ENCODE measurements around the gene FOXO4.

Gene FOXO4

DNA sequence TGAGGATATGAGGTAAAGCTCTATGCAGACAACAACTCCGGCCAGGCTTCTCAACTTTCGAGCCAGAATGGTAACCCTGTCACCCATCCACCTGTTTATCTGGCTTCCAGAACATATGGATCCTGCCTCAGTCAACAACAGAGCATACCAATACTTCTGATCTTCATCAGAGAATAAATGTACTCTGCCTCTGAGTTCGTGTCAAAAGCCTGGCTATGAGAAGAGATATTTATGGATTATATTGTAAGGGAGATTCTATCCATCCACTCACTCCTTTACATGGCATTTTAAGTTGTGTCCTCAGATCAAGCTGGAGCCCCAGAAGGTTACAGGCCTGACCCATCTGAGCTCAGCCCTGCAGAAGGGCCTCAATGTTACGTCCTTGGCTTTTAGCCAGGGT, 9.8 kb upstream of the FOXO4 start:
- H3K4me1 ChIP-seq (ENCODE audit: insufficient read depth, low read length): no peaks in the 10 kb centered on the region
- no peak overlapping the region for H3K9ac ChIP-seq (ENCODE audit: low read depth, low read length)
- no peaks in the 10 kb centered on the region for H3K36me3 ChIP-seq (ENCODE audit: insufficient read depth, low read length)

DNA sequence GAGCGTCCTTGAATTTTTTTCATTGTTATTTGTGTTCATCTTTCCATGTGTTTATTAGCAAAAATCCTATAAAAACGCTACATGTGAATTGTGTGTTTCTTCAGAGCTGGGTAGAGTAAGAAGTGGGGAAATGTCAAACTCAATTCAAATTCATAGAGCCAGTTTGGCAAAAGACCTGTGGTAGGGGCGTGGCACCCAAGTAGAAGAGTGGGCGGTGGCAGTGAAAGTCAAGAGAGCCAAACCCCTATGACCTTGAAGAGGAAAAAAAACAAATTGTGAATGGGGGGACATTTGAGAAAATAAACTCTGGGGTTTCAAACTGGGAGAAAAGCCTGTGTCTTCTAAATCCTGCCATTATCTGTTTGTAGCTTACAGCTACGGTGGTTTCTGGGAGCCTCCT, 4.4 kb upstream of the FOXO4 start:
- Histone ChIP-seq H3K9me3 (ENCODE audit: control insufficient read depth, insufficient read depth, low read length) (no peaks in the 10 kb centered on the region), H3K4me1 (ENCODE audit: insufficient read depth, low read length) (no peaks in the 10 kb centered on the region), H3K9ac (ENCODE audit: low read depth, low read length) (no peak overlapping the region), H3K36me3 (ENCODE audit: insufficient read depth, low read length) (no peaks in the 10 kb centered on the region)

More for the DNA sequence above, 9.8 kb upstream of the FOXO4 start:
- H3K9me3 ChIP-seq (ENCODE audit: control insufficient read depth, insufficient read depth, low read length): no peaks in the 10 kb centered on the region

DNA sequence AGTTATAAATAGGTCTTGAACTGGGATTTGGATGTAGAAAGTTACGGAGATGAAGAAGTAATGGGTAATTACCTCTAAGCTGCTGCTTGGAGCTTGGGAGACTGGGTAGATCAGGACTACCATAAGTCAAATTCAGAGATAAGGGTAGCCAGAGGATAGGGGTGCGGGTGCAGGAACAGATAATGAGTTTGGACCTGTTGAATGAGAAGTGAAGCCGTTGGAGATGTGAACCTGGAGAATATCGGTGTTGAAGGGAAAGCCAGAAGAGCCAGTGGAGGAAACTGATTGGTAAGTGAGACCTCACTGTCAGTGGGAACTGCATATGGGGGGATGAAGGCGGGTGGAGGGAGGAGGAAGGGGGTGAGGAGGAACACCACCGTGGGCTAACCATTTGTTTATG, 618 bp upstream of the FOXO4 start:
- H3K9ac ChIP-seq (ENCODE audit: low read depth, low read length): peak overlapping the region; percentile 72
- H3K9me3 ChIP-seq (ENCODE audit: control insufficient read depth, insufficient read depth, low read length): no peaks in the 10 kb centered on the region
- no peaks in the 10 kb centered on the region for H3K36me3 ChIP-seq (ENCODE audit: insufficient read depth, low read length)
- peaks cover 16% of the 10 kb centered on the region for H3K4me1 ChIP-seq (ENCODE audit: insufficient read depth, low read length)

DNA sequence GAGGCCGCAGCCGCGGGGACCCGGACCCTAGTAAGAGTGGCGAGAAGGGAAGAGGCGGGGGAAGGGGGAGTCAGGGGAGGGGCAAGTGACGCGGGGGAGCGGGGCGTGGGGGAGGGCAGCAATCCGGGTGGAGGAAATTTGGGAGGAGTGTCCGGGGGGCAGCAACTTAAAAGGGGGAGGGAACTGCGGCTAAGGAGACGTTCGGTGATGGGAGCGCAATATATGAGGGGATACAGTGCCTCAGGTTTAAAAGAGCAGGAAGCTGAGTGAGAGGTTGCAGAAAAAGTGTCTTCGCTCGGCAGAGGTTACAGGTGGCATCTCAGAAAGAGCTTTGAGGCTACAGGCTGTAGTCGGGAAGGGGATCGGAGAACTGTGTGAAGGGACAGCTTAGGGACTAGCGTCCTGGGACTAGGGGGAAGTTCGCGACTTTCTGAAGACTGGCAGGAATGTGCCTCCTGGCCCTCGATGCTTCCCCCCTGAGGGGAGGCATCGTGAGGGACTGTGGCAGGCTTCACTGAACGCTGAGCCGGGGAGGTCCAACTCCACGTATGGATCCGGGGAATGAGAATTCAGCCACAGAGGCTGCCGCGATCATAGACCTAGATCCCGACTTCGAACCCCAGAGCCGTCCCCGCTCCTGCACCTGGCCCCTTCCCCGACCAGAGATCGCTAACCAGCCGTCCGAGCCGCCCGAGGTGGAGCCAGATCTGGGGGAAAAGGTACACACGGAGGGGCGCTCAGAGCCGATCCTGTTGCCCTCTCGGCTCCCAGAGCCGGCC, 519 bp downstream of the FOXO4 start:
- H3K9ac ChIP-seq (ENCODE audit: low read depth, low read length): peak overlapping the region; percentile 60
- H3K36me3 ChIP-seq (ENCODE audit: insufficient read depth, low read length): no peaks in the 10 kb centered on the region

DNA sequence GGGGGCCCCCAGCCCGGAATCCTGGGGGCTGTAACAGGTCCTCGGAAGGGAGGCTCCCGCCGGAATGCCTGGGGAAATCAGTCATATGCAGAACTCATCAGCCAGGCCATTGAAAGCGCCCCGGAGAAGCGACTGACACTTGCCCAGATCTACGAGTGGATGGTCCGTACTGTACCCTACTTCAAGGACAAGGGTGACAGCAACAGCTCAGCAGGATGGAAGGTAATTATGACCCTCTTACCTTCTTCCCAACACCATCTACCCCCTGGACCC, 1.0 kb downstream of the FOXO4 start:
- Histone ChIP-seq H3K36me3 (ENCODE audit: insufficient read depth, low read length) (no peaks in the 10 kb centered on the region), H3K9ac (ENCODE audit: low read depth, low read length) (peak overlapping the region; percentile 60), H3K4me1 (ENCODE audit: insufficient read depth, low read length) (peaks cover 25% of the 10 kb centered on the region), H3K9me3 (ENCODE audit: control insufficient read depth, insufficient read depth, low read length) (no peaks in the 10 kb centered on the region)

More for the DNA sequence above, 519 bp downstream of the FOXO4 start:
- H3K4me1 ChIP-seq (ENCODE audit: insufficient read depth, low read length): peaks cover 20% of the 10 kb centered on the region
- no peaks in the 10 kb centered on the region for H3K9me3 ChIP-seq (ENCODE audit: control insufficient read depth, insufficient read depth, low read length)

DNA sequence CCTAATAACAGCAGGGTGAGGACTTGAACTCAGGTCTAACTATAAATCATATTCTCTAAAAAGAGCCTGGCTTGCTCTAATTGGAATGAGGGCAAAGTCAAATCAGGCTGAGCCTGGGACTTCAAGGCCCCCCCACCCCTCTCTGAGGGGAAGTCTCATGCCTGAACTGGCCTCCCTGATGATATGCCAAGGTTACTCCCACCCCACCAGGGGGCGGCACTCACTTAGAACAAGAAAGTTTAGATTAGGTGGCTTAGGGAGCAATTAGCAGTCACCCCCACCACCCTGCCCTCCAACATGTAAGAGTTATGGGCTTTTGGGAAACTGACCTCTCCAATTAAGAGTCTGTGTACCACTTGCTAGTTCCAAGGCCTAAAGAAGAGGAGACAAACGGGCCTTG, 2.7 kb downstream of the FOXO4 start:
- H3K4me1 ChIP-seq (ENCODE audit: insufficient read depth, low read length): peaks cover 36% of the 10 kb centered on the region
- no peaks in the 10 kb centered on the region for H3K36me3 ChIP-seq (ENCODE audit: insufficient read depth, low read length)
- no peak overlapping the region for H3K9ac ChIP-seq (ENCODE audit: low read depth, low read length)
- no peaks in the 10 kb centered on the region for H3K9me3 ChIP-seq (ENCODE audit: control insufficient read depth, insufficient read depth, low read length)

DNA sequence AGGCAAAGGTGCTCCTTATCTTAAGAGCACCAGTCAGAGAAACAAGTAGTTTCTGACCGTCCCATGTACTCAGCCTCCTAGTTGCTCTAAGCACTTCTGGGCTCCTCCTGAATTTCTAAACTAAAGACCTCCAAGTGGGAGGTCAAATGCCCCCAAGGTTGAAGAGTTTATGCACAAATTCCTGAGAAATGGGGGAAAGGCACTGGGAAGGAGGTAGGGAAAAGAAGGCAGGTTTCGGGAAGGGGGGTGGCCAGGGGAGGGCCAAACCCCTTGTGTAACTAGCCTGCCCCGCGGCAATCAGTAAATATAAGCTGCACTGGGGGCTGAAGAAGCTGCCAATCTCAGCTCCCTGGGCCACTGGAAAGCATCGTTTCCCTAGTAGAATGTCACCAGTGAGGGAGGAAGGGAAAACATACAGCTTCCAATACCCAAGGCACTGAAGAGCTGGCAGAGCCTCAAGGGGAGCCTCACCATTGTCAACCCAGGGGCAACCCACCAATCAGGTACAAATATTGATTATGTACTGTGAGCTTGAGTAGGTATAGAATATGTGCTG, 3.4 kb downstream of the FOXO4 start:
- Histone ChIP-seq H3K4me1 (ENCODE audit: insufficient read depth, low read length) (peaks cover 37% of the 10 kb centered on the region), H3K36me3 (ENCODE audit: insufficient read depth, low read length) (no peaks in the 10 kb centered on the region), H3K9me3 (ENCODE audit: control insufficient read depth, insufficient read depth, low read length) (no peaks in the 10 kb centered on the region), H3K9ac (ENCODE audit: low read depth, low read length) (peak overlapping the region; percentile 22; the same call in 1 of the 2 replicates)

DNA sequence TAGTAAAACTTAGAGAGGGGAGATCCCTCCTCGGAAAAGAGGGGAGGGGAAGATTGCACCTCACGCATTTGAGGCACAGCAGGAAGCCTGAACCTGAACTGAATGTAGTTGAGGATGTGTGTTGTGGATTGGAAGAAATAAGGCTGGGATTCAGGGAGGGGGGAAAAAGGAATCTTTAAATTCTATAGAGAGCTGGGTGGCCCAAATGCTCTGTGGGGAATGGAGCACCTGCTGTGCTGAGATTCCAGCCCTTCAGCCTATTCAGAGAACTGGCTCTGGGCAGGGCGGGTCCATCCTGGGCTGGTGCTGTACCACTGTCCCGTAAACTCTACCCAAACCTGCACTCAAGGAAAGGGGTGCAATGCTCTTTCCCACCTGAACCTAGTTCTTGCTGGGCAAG, 4.1 kb downstream of the FOXO4 start:
- Histone ChIP-seq H3K9me3 (ENCODE audit: control insufficient read depth, insufficient read depth, low read length) (no peaks in the 10 kb centered on the region), H3K9ac (ENCODE audit: low read depth, low read length) (peak overlapping the region; percentile 22; the same call in 1 of the 2 replicates), H3K4me1 (ENCODE audit: insufficient read depth, low read length) (peaks cover 43% of the 10 kb centered on the region), H3K36me3 (ENCODE audit: insufficient read depth, low read length) (no peaks in the 10 kb centered on the region)

DNA sequence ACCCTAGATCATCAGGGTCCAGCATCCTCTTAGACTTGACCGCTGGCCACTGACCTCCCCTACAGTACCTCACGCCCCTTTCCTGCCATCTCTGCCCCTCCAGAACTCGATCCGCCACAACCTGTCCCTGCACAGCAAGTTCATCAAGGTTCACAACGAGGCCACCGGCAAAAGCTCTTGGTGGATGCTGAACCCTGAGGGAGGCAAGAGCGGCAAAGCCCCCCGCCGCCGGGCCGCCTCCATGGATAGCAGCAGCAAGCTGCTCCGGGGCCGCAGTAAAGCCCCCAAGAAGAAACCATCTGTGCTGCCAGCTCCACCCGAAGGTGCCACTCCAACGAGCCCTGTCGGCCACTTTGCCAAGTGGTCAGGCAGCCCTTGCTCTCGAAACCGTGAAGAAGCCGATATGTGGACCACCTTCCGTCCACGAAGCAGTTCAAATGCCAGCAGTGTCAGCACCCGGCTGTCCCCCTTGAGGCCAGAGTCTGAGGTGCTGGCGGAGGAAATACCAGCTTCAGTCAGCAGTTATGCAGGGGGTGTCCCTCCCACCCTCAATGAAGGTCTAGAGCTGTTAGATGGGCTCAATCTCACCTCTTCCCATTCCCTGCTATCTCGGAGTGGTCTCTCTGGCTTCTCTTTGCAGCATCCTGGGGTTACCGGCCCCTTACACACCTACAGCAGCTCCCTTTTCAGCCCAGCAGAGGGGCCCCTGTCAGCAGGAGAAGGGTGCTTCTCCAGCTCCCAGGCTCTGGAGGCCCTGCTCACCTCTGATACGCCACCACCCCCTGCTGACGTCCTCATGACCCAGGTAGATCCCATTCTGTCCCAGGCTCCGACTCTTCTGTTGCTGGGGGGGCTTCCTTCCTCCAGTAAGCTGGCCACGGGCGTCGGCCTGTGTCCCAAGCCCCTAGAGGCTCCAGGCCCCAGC, 5.2 kb downstream of the FOXO4 start:
- Histone ChIP-seq H3K36me3 (ENCODE audit: insufficient read depth, low read length) (no peaks in the 10 kb centered on the region), H3K4me1 (ENCODE audit: insufficient read depth, low read length) (peaks cover 43% of the 10 kb centered on the region), H3K9me3 (ENCODE audit: control insufficient read depth, insufficient read depth, low read length) (no peaks in the 10 kb centered on the region), H3K9ac (ENCODE audit: low read depth, low read length) (peak overlapping the region; percentile 11; the same call in 1 of the 2 replicates)

DNA sequence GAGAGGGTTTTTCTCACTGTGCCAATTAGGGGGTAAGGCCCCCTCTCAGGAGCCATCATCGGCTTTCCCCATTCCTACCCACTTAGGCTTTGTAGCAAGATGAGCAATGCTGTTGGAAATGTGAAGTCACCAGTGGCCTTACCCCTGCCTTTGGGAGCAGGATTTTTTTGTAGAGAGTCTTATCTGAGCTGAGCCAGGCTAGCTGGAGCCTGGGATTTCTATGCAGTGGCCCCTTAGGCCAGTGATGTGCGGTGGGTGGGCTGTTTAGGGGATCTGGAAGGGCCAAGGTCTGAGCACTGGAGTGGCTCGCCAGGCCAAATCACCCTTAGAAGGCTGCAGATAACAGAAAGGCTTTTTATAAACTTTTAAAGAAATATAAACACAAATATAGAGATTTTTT, 6.6 kb downstream of the FOXO4 start:
- no peaks in the 10 kb centered on the region for H3K36me3 ChIP-seq (ENCODE audit: insufficient read depth, low read length)
- H3K9ac ChIP-seq (ENCODE audit: low read depth, low read length): no peak overlapping the region
- H3K9me3 ChIP-seq (ENCODE audit: control insufficient read depth, insufficient read depth, low read length): no peaks in the 10 kb centered on the region
- H3K4me1 ChIP-seq (ENCODE audit: insufficient read depth, low read length): peaks cover 42% of the 10 kb centered on the region

DNA sequence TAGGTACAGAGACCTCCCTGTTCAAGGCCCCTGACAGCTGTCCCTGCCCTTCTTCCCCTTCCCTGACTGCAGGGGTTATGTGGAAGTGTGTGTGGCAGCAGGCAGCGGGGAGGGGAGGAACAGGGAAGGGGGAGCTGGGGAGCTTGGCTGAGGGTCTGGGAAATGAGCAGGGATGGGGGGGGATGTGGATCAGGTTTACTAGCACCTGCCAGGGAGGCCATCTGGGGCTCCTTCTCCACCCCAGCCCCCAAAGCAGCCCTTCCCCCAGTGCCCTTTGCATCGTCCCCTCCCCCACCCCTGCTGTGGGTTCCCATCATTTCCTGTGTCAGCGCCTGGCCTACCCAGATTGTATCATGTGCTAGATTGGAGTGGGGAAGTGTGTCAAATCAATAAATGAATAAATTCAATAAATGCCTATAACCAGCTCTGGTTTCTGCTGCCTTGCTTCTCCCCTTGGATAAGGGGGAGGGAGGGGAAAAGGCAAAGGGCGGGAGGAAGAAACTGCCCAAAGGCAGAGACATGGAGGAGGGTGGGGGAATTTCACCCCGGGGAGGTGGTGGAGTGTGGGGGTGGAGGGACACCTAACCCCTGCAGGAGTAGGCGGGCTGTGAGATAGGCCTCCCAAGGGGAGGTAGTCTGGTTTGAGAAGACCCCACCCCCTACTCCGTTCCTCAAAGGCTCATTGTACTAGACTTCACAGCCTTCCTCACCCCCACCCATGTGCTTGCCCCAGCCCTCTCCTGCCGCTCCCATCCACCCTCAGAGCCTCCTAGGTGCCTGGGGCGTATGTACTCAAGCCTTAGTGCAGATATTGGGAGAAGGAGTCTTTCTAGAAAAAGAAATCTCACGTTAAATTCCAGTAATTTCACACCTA, 7.7 kb downstream of the FOXO4 start:
- H3K4me1 ChIP-seq (ENCODE audit: insufficient read depth, low read length): peaks cover 38% of the 10 kb centered on the region
- H3K9ac ChIP-seq (ENCODE audit: low read depth, low read length): peak overlapping the region; percentile 58
- no peaks in the 10 kb centered on the region for H3K9me3 ChIP-seq (ENCODE audit: control insufficient read depth, insufficient read depth, low read length)

DNA sequence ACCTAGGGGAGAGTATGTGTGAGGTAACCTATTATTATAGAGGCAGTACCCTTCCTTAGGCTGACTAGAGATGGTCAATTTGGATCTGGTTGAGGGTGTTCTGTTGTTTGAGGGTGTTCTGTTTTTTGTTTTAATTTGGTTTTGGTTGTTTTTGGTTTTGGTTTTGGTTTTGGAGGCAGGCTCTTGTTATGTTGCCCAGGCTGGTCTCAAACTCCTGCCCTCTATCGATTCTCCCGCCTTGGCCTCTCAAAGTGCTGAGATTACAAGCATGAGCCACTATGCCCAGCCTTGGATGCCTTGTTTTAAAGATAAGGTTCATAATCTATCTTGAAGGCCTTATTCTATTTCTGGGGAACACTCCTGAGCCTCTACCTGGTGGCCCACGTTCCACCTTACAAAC, 10.0 kb downstream of the FOXO4 start:
- Histone ChIP-seq H3K4me1 (ENCODE audit: insufficient read depth, low read length) (peaks cover 27% of the 10 kb centered on the region), H3K36me3 (ENCODE audit: insufficient read depth, low read length) (no peaks in the 10 kb centered on the region), H3K9ac (ENCODE audit: low read depth, low read length) (no peak overlapping the region), H3K9me3 (ENCODE audit: control insufficient read depth, insufficient read depth, low read length) (no peaks in the 10 kb centered on the region)

More for the DNA sequence above, 7.7 kb downstream of the FOXO4 start:
- H3K36me3 ChIP-seq (ENCODE audit: insufficient read depth, low read length): no peaks in the 10 kb centered on the region

DNA sequence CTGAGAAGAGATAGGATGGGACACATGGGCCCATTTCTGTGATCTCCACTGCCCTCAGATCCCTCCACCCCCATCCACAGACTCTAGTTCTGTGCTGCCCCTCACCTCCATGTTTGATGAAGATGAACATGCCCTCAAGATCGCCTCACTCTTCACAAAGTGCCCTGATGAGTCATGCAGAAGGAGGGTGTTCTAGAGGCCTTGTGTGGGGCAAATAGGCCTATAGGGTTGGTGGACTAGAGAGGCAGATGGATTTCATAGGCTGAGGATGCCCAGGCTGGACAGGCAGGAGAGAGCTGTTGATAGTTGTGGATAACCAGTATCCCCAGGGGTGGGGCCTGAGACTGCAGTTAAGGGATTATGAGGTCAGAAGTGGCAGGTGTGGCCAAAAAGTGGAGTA, 10.8 kb downstream of the FOXO4 start, which contains the start of gene CXorf65:
Gene CXorf65 (minus strand): TSS at position 314 of the 400 bp plus-strand sequence. CDS start 184 bp downstream, at position 130.
- peaks cover 21% of the 10 kb centered on the region for H3K4me1 ChIP-seq (ENCODE audit: insufficient read depth, low read length)
- H3K36me3 ChIP-seq (ENCODE audit: insufficient read depth, low read length): no peaks in the 10 kb centered on the region
- no peaks in the 10 kb centered on the region for H3K9me3 ChIP-seq (ENCODE audit: control insufficient read depth, insufficient read depth, low read length)
- H3K9ac ChIP-seq (ENCODE audit: low read depth, low read length): no peak within 1 kb of the TSS

DNA sequence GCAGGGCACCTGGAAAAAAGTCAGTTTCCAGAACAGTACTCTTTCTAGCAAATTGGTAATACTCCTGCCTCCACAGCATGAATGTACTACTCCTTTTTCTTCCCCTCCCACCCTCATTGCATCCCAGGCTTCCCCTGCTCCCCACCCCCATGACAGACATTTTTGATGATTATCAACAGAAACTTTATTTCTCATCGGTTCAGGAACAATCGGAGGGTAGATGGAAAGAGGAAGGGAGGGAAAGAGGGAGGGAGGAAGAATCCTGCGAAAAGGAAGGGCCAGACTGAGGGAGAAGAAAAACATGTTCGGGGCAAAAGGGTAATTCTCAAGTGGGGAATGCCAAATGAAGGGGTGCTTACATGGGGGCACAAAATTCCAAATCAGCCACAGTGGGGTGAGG, 11.6 kb downstream of the FOXO4 start:
- Histone ChIP-seq H3K9ac (ENCODE audit: low read depth, low read length) (no peak overlapping the region), H3K9me3 (ENCODE audit: control insufficient read depth, insufficient read depth, low read length) (no peaks in the 10 kb centered on the region), H3K4me1 (ENCODE audit: insufficient read depth, low read length) (peaks cover 13% of the 10 kb centered on the region), H3K36me3 (ENCODE audit: insufficient read depth, low read length) (no peaks in the 10 kb centered on the region)

Measured in ES-I3 (cell line).